Lower lobe of right lung (tissue), 2 donors: ENCODE measurements around the gene DLL4. TPM values are rescaled to one million over a fixed set of nuclear protein-coding genes. Genes with fewer than 3 reads are reported as not detected.

Experiments used
- ATAC-seq, 2 donors: fragments of 200-7000 bp; cut with Tn5 transposase; one replicate each; pipeline ENCODE4 v1.9.1; 2020 to 2022; ENCODE audit warnings: mild to moderate bottlenecking in 2 of 2, moderate library complexity in 2 of 2
- DNase-seq: peaks from one replicate; pipeline ENCODE4 v3.0.0-alpha.2; 2020
- H3K27ac ChIP-seq: fragments of 200-600 bp; one replicate; pipeline ENCODE4 v1.8.0; 2022
- H3K27me3 ChIP-seq: fragments of 200-600 bp; one replicate; pipeline ENCODE4 v1.8.0; 2022; ENCODE audit warnings: low read depth
- H3K36me3 ChIP-seq: fragments of 200-600 bp; one replicate; pipeline ENCODE4 v1.8.0; 2022; ENCODE audit warnings: mild to moderate bottlenecking
- H3K4me1 ChIP-seq: fragments of 200-600 bp; one replicate; pipeline ENCODE4 v1.8.0; 2022
- H3K4me3 ChIP-seq: fragments of 200-600 bp; one replicate; pipeline ENCODE4 v1.8.0; 2022; ENCODE audit warnings: mild to moderate bottlenecking
- H3K9me3 ChIP-seq: fragments of 200-600 bp; one replicate; pipeline ENCODE4 v1.8.0; 2022
- CTCF ChIP-seq: fragments of 200-600 bp; IDR thresholded peaks from one replicate; pipeline ENCODE4 v1.8.0; 2022; ENCODE audit warnings: antibody characterized with exemption, mild to moderate bottlenecking
- intact Hi-C: fragments of 100-400 bp; cut with DNase I; formaldehyde crosslinking; loops from one replicate; pipeline ENCODE4 v1.11.0; 2022
- long read RNA-seq: library from polyadenylated mRNA; unstranded; transcript quantifications from one replicate; pipeline ENCODE4 v2.0.0, GENCODE V29; 2021
- total RNA-seq: library from RNA; stranded (reverse); fragmentation: NEBNext Ultra II Directional; extraction: Animal tissue kit (Norgen Biotek cat#: 25700); gene quantifications from one replicate; pipeline ENCODE4 v1.2.1, GENCODE V29; 2021
- donor health status: DM: no; HTN: yes; CAD: no; lungs with severe emphysema.

The DLL4 gene
- total RNA-seq = 21.3 TPM
- long read RNA-seq, transcript DLL4-204 (11 exons, 3,433 nt) = major isoform, 13 of 46 reads
- long read RNA-seq, partial matches to known transcripts = 25 of 46 reads
- long read RNA-seq, other reads (novel, unspliced or antisense) = 8 of 46 reads

GRCh38 chr15:40928821-40929659 lies at the start of gene DLL4:
TSS of gene DLL4 (plus strand) at chr15:40929340. CDS start at chr15:40929669, 329 bp downstream.
- H3K27ac ChIP-seq = peak within 1 kb of the TSS; percentile 59
- no peaks in the 10 kb centered on the region for H3K36me3 ChIP-seq
- DNase-seq = peak; percentile 86
- intact Hi-C loops = no loop called here
- no peak for TF ChIP-seq CTCF
- peak within 1 kb of the TSS; percentile 64 for H3K4me3 ChIP-seq
- H3K9me3 ChIP-seq = no peaks in the 10 kb centered on the region
- H3K27me3 ChIP-seq = peaks cover 69% of the 10 kb centered on the region
- peaks cover 87% of the 10 kb centered on the region for H3K4me1 ChIP-seq
- peak; percentile 72 to 84 for ATAC-seq

GRCh38 chr15:40879609-40880008 lies 49.5 kb upstream of the DLL4 start:
- no peaks in the 10 kb centered on the region for H3K9me3 ChIP-seq
- H3K4me1 ChIP-seq = no peaks in the 10 kb centered on the region
- ATAC-seq = peak in 1 of 2 donors; percentile 19
- intact Hi-C loops = no loop called here
- H3K4me3 ChIP-seq = no peak overlapping the region
- no peak for TF ChIP-seq CTCF
- H3K27ac ChIP-seq = no peak overlapping the region
- H3K36me3 ChIP-seq = no peaks in the 10 kb centered on the region
- no peak for DNase-seq
- H3K27me3 ChIP-seq = no peaks in the 10 kb centered on the region

GRCh38 chr15:40881351-40881750 lies 47.8 kb upstream of the DLL4 start:
- Histone ChIP-seq H3K4me1 (no peaks in the 10 kb centered on the region), H3K9me3 (no peaks in the 10 kb centered on the region), H3K27me3 (no peaks in the 10 kb centered on the region), H3K27ac (no peak overlapping the region), H3K36me3 (no peaks in the 10 kb centered on the region), H3K4me3 (no peak overlapping the region)
- ATAC-seq (no peak), DNase-seq (no peak)
- intact Hi-C loops = no loop called here
- no peak for TF ChIP-seq CTCF

- H3K27ac ChIP-seq = no peak overlapping the region
- intact Hi-C loops = no loop called here
- no peaks in the 10 kb centered on the region for H3K27me3 ChIP-seq
- no peak overlapping the region for H3K4me3 ChIP-seq
- H3K9me3 ChIP-seq = no peaks in the 10 kb centered on the region
- no peaks in the 10 kb centered on the region for H3K36me3 ChIP-seq
- ATAC-seq = no peak
- no peak for TF ChIP-seq CTCF
- H3K4me1 ChIP-seq = no peaks in the 10 kb centered on the region
- DNase-seq = no peak
These were observed 42.6 kb upstream of the DLL4 start for GRCh38 chr15:40886586-40886985.

- no peak for TF ChIP-seq CTCF
- peaks cover 6% of the 10 kb centered on the region for H3K4me1 ChIP-seq
- no peaks in the 10 kb centered on the region for H3K36me3 ChIP-seq
- no peaks in the 10 kb centered on the region for H3K9me3 ChIP-seq
- intact Hi-C loops = no loop called here
- H3K27ac ChIP-seq = no peak overlapping the region
- DNase-seq (no peak), ATAC-seq (no peak)
- no peak overlapping the region for H3K4me3 ChIP-seq
- no peaks in the 10 kb centered on the region for H3K27me3 ChIP-seq
These were observed 40.0 kb upstream of the DLL4 start for GRCh38 chr15:40889112-40889511.
